Renal cortex interstitium (tissue), 11 donors: ENCODE results near the gene TRAPPC10. TPM values are rescaled to one million over a fixed set of nuclear protein-coding genes. Genes with fewer than 3 reads are reported as not detected.

Experiments
- DNase-seq, 11 donors: peaks; one replicate each; pipeline ENCODE4 v3.0.0-alpha.2; 2013; ENCODE audit warnings: low read depth in 9 of 11, low spot score in 4 of 11; ENCODE audit errors: extremely low read depth in 1 of 11
- polyA plus RNA-seq, 3 donors: library from polyadenylated mRNA; unstranded; fragments of 120-200 nt; gene quantifications; one replicate each; pipeline ENCODE4 v1.2.1, GENCODE V29; 2013; ENCODE audit not compliant: insufficient read length in 3 of 3

The TRAPPC10 gene
- polyA plus RNA-seq, 3 donors, result 33.5 to 45.4 (median 41.9) TPM

DNA sequence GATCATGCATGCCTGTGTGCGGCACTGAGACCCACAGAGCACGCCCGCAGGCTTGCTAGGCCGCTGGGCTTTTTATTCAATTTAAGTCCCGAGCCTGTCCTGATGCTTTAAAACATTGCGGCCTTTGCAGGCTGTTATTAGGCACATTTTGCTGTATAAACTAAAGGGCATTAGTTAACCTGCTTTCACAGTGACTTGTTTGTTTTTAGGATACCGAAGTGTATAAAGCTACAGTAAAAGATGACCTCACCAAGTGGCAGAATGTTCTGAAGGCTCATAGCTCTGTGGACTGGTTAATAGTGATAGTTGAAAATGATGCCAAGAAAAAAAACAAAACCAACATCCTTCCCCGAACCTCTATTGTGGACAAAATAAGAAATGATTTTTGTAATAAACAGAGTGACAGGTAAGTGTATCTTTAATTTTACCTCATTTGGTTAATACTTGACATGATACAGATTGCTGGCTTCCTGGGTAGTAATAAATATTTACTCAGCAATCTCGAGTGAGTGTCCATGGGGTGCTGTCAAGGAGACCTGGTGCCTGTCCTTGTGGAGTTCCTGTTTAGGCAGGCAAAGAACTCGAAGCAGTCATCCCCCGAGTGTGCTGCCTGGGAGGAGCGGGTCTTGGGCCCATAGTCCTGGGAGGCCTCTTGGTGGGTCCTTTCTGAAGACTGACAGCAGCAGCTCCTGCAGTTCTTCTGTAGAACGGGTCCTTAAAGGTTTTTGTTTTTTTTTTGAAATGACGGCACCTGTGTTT lies 40.1 kb downstream of the TRAPPC10 start:
- DNase-seq, result no peak

GRCh38 chr21:44052830-44053226 lies 40.7 kb downstream of the TRAPPC10 start:
- no peak for DNase-seq

DNA sequence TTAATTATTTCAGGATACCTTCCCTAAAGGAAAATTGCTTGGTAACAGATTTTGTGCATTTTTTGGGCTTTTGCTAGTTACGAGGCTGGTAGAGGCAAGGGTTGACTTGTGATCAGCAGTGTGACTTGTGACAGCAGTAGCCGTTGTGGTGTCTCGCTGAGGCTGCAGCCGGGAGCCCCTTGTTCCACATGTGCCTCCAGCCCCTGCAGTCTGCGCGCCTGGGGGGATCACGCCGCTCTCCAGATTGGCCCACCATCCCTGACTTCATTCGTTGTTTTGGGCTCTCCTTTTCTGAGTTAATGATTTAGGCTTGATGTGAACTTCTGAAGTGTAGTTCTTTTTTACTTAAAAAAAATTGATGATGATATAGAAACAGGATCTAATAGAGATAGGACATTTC lies 41.5 kb downstream of the TRAPPC10 start:
- DNase-seq, result no peak

DNA sequence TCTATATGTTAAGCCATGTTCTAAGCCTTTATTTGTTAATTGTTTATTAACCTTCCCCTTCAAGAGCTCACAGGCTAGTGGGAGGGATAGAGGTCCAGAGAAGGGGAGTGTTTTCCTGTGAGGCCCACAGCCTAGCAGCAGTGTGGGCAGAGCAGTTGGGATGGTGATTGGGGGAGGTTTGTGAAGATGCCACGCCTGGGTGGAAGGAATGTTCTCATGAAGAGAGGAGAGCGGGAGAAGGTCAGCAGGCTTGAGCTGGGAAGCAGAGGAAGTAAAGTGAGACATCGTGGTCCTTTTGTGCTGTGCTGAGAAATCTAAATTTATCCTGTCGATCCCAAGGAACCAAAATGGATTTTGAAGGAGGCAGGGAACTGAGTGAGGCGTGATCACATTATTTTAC lies 42.6 kb downstream of the TRAPPC10 start:
- peak in 10 of 11 donors; percentile 20 to 60 (median 44) for DNase-seq

GRCh38 chr21:44057055-44057454 lies 44.9 kb downstream of the TRAPPC10 start:
- DNase-seq, result no peak

- no peak for DNase-seq
Measured at GRCh38 chr21:44057960-44058651, 46.0 kb downstream of the TRAPPC10 start.

DNA sequence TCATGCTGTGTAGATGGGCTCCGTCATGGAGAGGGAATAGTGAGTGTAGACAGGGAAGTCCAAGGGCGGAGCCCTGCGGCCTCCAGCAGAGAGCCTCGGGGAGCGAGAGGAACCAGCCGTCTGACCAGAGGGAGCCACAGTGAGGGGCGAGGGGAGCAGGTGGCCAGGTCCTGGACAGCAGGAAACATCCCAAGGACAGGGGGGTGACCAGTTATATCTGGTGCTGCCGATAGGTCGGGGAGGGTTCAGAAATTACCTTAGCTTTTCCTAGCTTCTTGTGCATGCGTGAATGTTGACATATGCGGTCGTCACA lies 46.5 kb downstream of the TRAPPC10 start:
- no peak for DNase-seq

GRCh38 chr21:44058981-44059380 lies 46.9 kb downstream of the TRAPPC10 start:
- no peak for DNase-seq

DNA sequence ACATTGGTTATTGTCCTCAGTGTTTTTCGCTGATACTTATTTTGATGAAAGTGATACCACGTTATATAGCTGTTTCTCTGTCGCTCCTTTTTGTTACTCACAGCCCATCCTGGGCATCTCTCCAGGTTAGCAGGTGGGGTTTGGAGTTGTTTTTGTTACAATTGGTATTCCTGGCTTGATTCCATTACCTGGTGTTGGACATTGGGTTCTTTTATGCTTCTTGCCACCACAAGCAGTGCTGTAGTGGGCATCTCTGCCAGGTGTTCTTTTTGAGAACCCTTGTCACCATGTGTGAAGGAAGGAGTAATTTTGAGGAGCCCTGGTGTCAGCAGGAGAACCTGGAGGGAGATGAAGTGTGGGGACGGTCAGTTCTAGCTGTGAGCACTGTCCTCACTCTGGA lies 47.6 kb downstream of the TRAPPC10 start:
- DNase-seq, result no peak

DNA sequence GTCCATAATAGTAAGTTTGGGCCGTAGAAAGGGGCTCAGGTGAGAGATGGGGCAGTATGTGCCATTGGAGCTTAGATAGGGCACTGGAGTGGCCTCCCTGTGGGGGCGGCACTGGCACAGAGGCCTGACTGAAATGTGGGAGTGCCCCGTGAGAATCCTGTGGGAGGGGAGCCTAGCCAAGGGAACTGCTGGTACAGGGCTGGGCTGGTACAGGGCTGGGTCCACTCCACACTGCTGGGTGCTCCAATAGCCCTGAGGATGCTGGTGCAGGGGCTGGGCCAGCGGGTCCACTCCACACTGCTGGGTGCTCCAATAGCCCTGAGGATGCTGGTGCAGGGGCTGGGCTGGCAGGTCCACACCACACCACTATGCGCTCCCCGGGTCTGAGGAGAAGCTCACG lies 50.3 kb downstream of the TRAPPC10 start:
- DNase-seq, result no peak

GRCh38 chr21:44063151-44063912 lies 51.2 kb downstream of the TRAPPC10 start:
- no peak for DNase-seq

DNA sequence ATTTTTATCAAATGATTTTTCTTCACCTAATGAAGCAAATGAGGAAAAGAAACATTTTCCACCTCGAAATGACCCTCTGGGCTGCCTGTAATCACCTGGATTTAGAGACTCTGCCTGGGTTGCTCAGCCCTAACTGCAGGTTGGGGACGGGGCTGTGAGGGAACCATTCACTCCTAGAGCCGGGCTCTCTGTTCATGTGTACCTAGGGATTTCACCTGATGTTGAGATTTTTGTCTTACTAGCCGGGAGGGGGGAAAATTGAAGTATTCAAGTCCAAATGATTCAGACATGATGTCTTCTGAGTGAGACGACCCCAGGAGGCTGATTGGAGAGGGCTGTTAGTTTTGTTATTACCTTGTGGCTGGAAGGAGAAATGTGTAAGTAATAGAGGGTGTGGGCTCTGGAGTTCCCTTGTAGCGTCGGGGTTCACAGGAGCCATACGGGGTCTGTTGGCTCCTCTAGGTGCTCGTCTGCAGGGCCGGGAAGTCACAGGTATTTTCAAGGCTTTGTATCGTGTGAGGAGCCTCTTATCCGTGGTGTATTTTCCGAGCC lies 52.8 kb downstream of the TRAPPC10 start:
- DNase-seq, result no peak

DNA sequence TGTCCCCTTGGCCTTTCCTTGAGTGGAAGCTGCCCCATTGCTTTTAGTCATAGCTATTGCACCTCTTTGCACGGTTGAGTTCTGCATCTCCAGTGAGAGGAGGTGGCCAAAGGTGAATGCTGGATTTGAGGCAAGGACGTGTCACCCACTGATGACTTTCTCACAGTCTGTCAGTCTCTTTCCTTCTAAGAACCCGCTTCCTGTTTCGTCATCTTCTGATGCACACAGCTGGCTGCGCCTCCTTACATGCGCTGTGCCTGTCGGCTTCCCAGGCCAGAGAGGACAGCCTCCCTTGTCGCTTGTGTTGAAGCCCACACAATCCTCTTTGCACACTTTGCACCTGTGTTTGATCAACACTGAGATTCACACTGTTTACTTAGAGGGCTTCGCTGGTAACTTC lies 53.3 kb downstream of the TRAPPC10 start:
- DNase-seq, result no peak

- no peak for DNase-seq
Measured at GRCh38 chr21:44066116-44066515, 54.0 kb downstream of the TRAPPC10 start.

GRCh38 chr21:44067011-44067839 lies 55.1 kb downstream of the TRAPPC10 start:
- no peak for DNase-seq

- DNase-seq, result no peak
Measured at GRCh38 chr21:44070391-44070790, 58.3 kb downstream of the TRAPPC10 start.

DNA sequence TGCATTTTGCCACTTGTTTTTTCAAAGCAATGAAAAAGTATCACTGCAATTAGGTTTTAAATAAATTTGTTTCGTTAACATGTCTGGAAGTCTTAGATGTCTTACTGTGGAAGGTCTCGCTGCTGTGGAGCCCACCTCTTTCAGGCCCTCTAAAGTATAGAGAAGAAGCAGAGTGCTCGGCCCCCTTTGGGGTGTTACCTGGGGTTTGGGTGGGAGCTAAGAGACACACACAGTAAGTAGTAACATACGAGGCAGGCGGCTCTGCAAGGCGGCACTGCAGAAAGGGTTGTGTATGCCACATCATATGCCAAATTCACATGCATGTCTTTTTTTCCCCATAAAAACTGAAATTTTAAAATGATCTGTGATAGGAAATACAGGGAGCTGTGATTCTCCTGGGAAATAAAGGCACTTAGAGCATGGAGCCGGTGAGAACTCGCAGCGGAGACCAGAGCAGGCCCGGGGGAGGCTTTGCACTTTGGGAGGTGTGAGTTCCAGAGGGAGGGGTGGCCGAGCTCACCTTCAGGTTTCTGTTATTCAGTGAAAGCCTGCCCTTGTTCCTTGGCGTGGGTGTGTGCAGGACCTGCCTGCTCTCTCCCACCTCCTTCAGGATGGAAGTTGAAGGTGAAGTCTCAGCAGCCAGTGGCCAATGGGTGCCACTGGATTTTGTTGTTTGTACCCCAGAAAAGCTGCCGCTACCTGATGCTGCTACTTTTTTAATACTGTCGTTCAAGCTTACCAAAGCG lies 59.4 kb downstream of the TRAPPC10 start:
- no peak for DNase-seq

- DNase-seq, result no peak
Measured at GRCh38 chr21:44072111-44072510, 60.0 kb downstream of the TRAPPC10 start.
